ENCODE data around the gene TLR6. TPM values are rescaled to one million over a fixed set of nuclear protein-coding genes. Genes with fewer than 3 reads are reported as not detected.

TLR6 gene
- total and polyA plus RNA-seq, 2 of the 8 experiments (the other 6 are each of a cell fraction or from before 2014, with no cell fraction given) = 0.02 to 0.09 TPM

GRCh38 chr4:38779790-38780189 lies 76.8 kb downstream of the TLR6 start:
- H3K27ac ChIP-seq (ENCODE audit: low read depth, low read length) = no peak overlapping the region
- no peaks in the 10 kb centered on the region for H4K20me1 ChIP-seq (replicated peaks in 1 of 2; ENCODE audit: control insufficient read depth in 1 of 2, insufficient read depth in 2 of 2, low read length in 2 of 2)
- TF ChIP-seq CBX8 (IDR thresholded peaks at IDR 0.05; ENCODE audit: borderline replicate concordance, low read depth, low read length) (no peak), FOSL1 (IDR thresholded peaks at IDR 0.05; ENCODE audit: insufficient read depth, low read depth, low read length) (no peak), SRF (IDR thresholded peaks at IDR 0.05; ENCODE audit: low read depth, low read length) (no peak), TBP (IDR thresholded peaks at IDR 0.05; ENCODE audit: low read depth, low read length) (no peak), NANOG (IDR thresholded peaks at IDR 0.05; ENCODE audit: insufficient read depth, low read depth, low read length, poor library complexity, severe bottlenecking) (no peak), CHD2 (IDR thresholded peaks at IDR 0.05; ENCODE audit: low read length) (no peak), ATF3 (IDR thresholded peaks at IDR 0.05; ENCODE audit: insufficient read depth, low read depth, low read length) (no peak), SUZ12 (IDR thresholded peaks at IDR 0.05; ENCODE audit: low read length) (no peak), CEBPB (IDR thresholded peaks at IDR 0.05; ENCODE audit: low read depth, low read length) (no peak), SIRT6 (IDR thresholded peaks at IDR 0.05; ENCODE audit: low read length) (no peak), ASH2L (IDR thresholded peaks at IDR 0.05; ENCODE audit: low read length) (no peak)
- no peak overlapping the region for H2BK120ac ChIP-seq (replicated peaks; ENCODE audit: low read depth, low read length)
- no peak for DNase-seq (ENCODE audit: low read depth in 1 of 2, low spot score in 2 of 2)
- no peak overlapping the region for H2AFZ ChIP-seq (ENCODE audit: low read length)
- H3K9ac ChIP-seq (replicated peaks in 1 of 4; ENCODE audit: extremely low read depth in 1 of 4, low read depth in 3 of 4, low read length in 3 of 4) = no peak overlapping the region
- no peaks in the 10 kb centered on the region for H3K23me2 ChIP-seq (ENCODE audit: low read depth, low read length)
- no peak overlapping the region for H4K8ac ChIP-seq (ENCODE audit: extremely low read depth, insufficient read depth, low read length)
- H3K18ac ChIP-seq (ENCODE audit: extremely low read depth, low read length) = no peak overlapping the region
- H4K91ac ChIP-seq (replicated peaks; ENCODE audit: insufficient read length, low read length) = no peak overlapping the region
- H3K4me2 ChIP-seq (ENCODE audit: insufficient read depth in 1 of 2, low read depth in 2 of 2, low read length in 2 of 2) = no peak overlapping the region
- 92% methylated on average over 5 of the region's 5 CpGs; no CpG with 5 or more reads in 1 of the 2 experiments for WGBS, 2 experiments (ENCODE audit: extremely low coverage in 1 of 2, insufficient coverage in 1 of 2, insufficient read length in 1 of 2, insufficient replicate concordance in 2 of 2, low coverage in 1 of 2, low lambda C conversion rate in 2 of 2, missing lambda C conversion rate in 1 of 2)
- H2BK15ac ChIP-seq (ENCODE audit: low read length) = no peak overlapping the region
- no peak overlapping the region for H3K56ac ChIP-seq (replicated peaks; ENCODE audit: insufficient read length, low read depth, low read length)
- ChIA-PET POLR2A (ENCODE audit: partially characterized antibody) (no interaction called here), CTCF (ENCODE audit: partially characterized antibody) (interaction anchor here (6.3 to 8.5 kb wide), 2 partner anchors 11 to 19 kb away, joined by 77 to 136 read pairs; no protein-coding TSS in a partner anchor)
- H3K27me3 ChIP-seq (replicated peaks in 1 of 4; ENCODE audit: control insufficient read depth in 3 of 4, extremely low read depth in 1 of 4, insufficient read depth in 3 of 4, low read length in 3 of 4) = no peaks in the 10 kb centered on the region
- H3K23ac ChIP-seq (ENCODE audit: insufficient read length) = no peak overlapping the region
- H3K79me2 ChIP-seq (ENCODE audit: control insufficient read depth in 1 of 2, insufficient read depth in 2 of 2, low read length in 2 of 2) = no peaks in the 10 kb centered on the region
- no peak overlapping the region for H2AK5ac ChIP-seq (ENCODE audit: low read depth, low read length)
- no peak for FAIRE-seq
- H3K36me3 ChIP-seq (ENCODE audit: control insufficient read depth in 2 of 4, insufficient read depth in 4 of 4, low read length in 3 of 4) = no peaks in the 10 kb centered on the region
- no peak overlapping the region for H2BK5ac ChIP-seq (ENCODE audit: low read depth, low read length)
- H3K9me3 ChIP-seq (ENCODE audit: insufficient read depth in 2 of 2, low read depth in 1 of 2, low read length in 1 of 2) = no peaks in the 10 kb centered on the region
- H3K4me1 ChIP-seq (replicated peaks in 1 of 4; ENCODE audit: control insufficient read depth in 3 of 4, insufficient read depth in 4 of 4, low read length in 3 of 4) = no peaks in the 10 kb centered on the region
- H2BK20ac ChIP-seq (ENCODE audit: low read length) = no peak overlapping the region
- H3K4ac ChIP-seq (replicated peaks; ENCODE audit: insufficient read length, low read depth, low read length) = no peak overlapping the region
- no peaks in the 10 kb centered on the region for H3K79me1 ChIP-seq (ENCODE audit: low read depth, low read length)
- H3K14ac ChIP-seq (ENCODE audit: insufficient read length) = no peak overlapping the region
- no peak overlapping the region for H2BK12ac ChIP-seq (ENCODE audit: low read depth, low read length)
- H3K4me3 ChIP-seq (ENCODE audit: extremely low read depth in 1 of 4, insufficient read depth in 2 of 4, low read depth in 3 of 4, low read length in 4 of 4) = no peak overlapping the region
- no peak overlapping the region for H4K5ac ChIP-seq (ENCODE audit: insufficient read length, low read depth, low read length)
